Body of pancreas (tissue), 4 donors: ENCODE data around the gene P2RY4. TPM values are rescaled to one million over a fixed set of nuclear protein-coding genes. Genes with fewer than 3 reads are reported as not detected.
"Not testable (repeated sequence)": the region's sequence is repeated elsewhere in the genome, so short reads cannot be mapped to it uniquely, and the experiment has no call there.

Source experiments
- ATAC-seq: fragments of 150-250 bp; one replicate; pipeline ENCODE4 v1.9.1; 2016
- DNase-seq, 4 donors: peaks; one replicate each; pipeline ENCODE4 v3.0.0-alpha.2; 2019
- H3K27ac ChIP-seq, 4 donors: fragments of 200-600 bp; sonication (generic); 1 replicate in 3 of 4; 2 replicates in 1 of 4; pipeline versions ENCODE4 v1.5.1 to v1.6.1; 2016 to 2019; ENCODE audit warnings: mild to moderate bottlenecking in 1 of 4, mixed read lengths in 1 of 4, moderate library complexity in 1 of 4
- H3K27me3 ChIP-seq, 2 donors: fragments of 200-600 bp; sonication (generic); one replicate each; pipeline ENCODE4 v1.6.0; 2016; ENCODE audit warnings: mild to moderate bottlenecking in 1 of 2
- H3K36me3 ChIP-seq, 2 donors: fragments of 200-600 bp; sonication (generic); replicated peaks in 1 of 2; 2 replicates each; pipeline ENCODE4 v1.5.1; 2016; ENCODE audit warnings: low read depth in 2 of 2; ENCODE audit not compliant: insufficient read depth in 1 of 2
- H3K4me1 ChIP-seq: fragments of 200-600 bp; sonication (generic); one replicate; pipeline ENCODE4 v1.6.0; 2016
- H3K4me3 ChIP-seq, 2 donors: fragments of 200-600 bp; sonication (generic); 1 replicate in 1 of 2; 2 replicates in 1 of 2; pipeline ENCODE4 v1.5.1; 2016 to 2019
- H3K9me3 ChIP-seq, 3 donors: fragments of 200-600 bp; sonication (generic); 1 replicate in 2 of 3; 2 replicates in 1 of 3; pipeline ENCODE4 v1.5.1; 2016
- CTCF ChIP-seq, 7 experiments: fragments of 450-650 bp in 4 of 7; fragments of 200-600 bp in 3 of 7; sonication (generic) in 3 of 7; IDR thresholded peaks; one replicate each; pipeline ENCODE4 v1.5.1; 2016 to 2019; ENCODE audit warnings: antibody characterized with exemption in 7 of 7
- POLR2A ChIP-seq, 3 donors: fragments of 450-650 bp; IDR thresholded peaks; one replicate each; pipeline ENCODE4 v1.6.1; 2016; ENCODE audit warnings: antibody characterized with exemption in 3 of 3, mild to moderate bottlenecking in 2 of 3
- WGBS, 2 donors: methylation state at CpG; one replicate each; pipeline ENCODE4 v1.1.5; 2017; 5-methylcytosine and 5-hydroxymethylcytosine counted together
- intact Hi-C: fragments of 100-400 bp; cut with DNase I; formaldehyde crosslinking; loops from one replicate; pipeline ENCODE4 v1.15.1; 2023
- total RNA-seq, 2 donors: library from RNA; depleted of rRNA; stranded (reverse); fragments of >200 nt; gene quantifications; one replicate each; pipeline ENCODE4 v1.1.0, GENCODE V29; 2016

Gene P2RY4
- total RNA-seq, 2 donors from 2014 or later, result 1.3 TPM; not detected in 1

- H3K27me3 ChIP-seq, result no peaks in the 10 kb centered on the region
- peak overlapping the region in 3 of 4 donors; percentile 26 to 68 (median 57) for H3K27ac ChIP-seq
- no peaks in the 10 kb centered on the region for H3K36me3 ChIP-seq
- no peak for ATAC-seq
- intact Hi-C loops, result no loop called here
- WGBS, 2 donors, result 30% methylated on average over 5 to 11 of the region's 11 CpGs
- peaks cover 12% of the 10 kb centered on the region for H3K4me1 ChIP-seq
- H3K9me3 ChIP-seq, result no peaks in the 10 kb centered on the region
- no peak for TF ChIP-seq POLR2A (IDR thresholded peaks at IDR 0.05)
- no peak for TF ChIP-seq CTCF (IDR thresholded peaks at IDR 0.05)
- peak overlapping the region in 1 of 2 donors; percentile 32 for H3K4me3 ChIP-seq
- no peak for DNase-seq
These were observed 29.3 kb upstream of the P2RY4 start for GRCh38 chrX:70289168-70289792.

GRCh38 chrX:70281951-70282350 is 21.9 kb upstream of the P2RY4 start, which contains the start of gene RAB41:
TSS of gene RAB41 (plus strand) at chrX:70282172. CDS start at chrX:70282218, 46 bp downstream.
- WGBS, 2 donors, result 95 to 98% methylated on average over 7 to 21 of the region's 21 CpGs

GRCh38 chrX:70280573-70280972 is 20.6 kb upstream of the P2RY4 start:
- Histone ChIP-seq H3K9me3 (no peaks in the 10 kb centered on the region), H3K27ac (no peak overlapping the region), H3K4me3 (no peak overlapping the region), H3K27me3 (no peaks in the 10 kb centered on the region), H3K36me3 (no peaks in the 10 kb centered on the region), H3K4me1 (no peaks in the 10 kb centered on the region)
- ATAC-seq (no peak), DNase-seq (no peak)
- TF ChIP-seq POLR2A (IDR thresholded peaks at IDR 0.05) (no peak), CTCF (IDR thresholded peaks at IDR 0.05) (no peak)
- WGBS, 2 donors, result 83 to 100% methylated on average over 2 of the region's 3 CpGs
- intact Hi-C loops, result no loop called here

More at GRCh38 chrX:70281951-70282350, 21.9 kb upstream of the P2RY4 start, which contains the start of gene RAB41:
- H3K4me3 ChIP-seq, result no peak within 1 kb of the TSS
- H3K4me1 ChIP-seq, result no peaks in the 10 kb centered on the region
- no peaks in the 10 kb centered on the region for H3K36me3 ChIP-seq
- DNase-seq (no peak), ATAC-seq (no peak)
- TF ChIP-seq POLR2A (IDR thresholded peaks at IDR 0.05) (no peak), CTCF (IDR thresholded peaks at IDR 0.05) (no peak)
- intact Hi-C loops, result no loop called here
- no peak within 1 kb of the TSS for H3K27ac ChIP-seq
- no peaks in the 10 kb centered on the region for H3K9me3 ChIP-seq
- no peaks in the 10 kb centered on the region for H3K27me3 ChIP-seq

- Histone ChIP-seq H3K4me3 (no peak overlapping the region), H3K27me3 (no peaks in the 10 kb centered on the region), H3K9me3 (no peaks in the 10 kb centered on the region), H3K4me1 (no peaks in the 10 kb centered on the region), H3K27ac (no peak overlapping the region), H3K36me3 (no peaks in the 10 kb centered on the region)
- intact Hi-C loops, result no loop called here
- 74 to 98% methylated on average over 3 of the region's 3 CpGs for WGBS, 2 donors
- ATAC-seq (no peak), DNase-seq (no peak)
- TF ChIP-seq POLR2A (IDR thresholded peaks at IDR 0.05) (no peak), CTCF (IDR thresholded peaks at IDR 0.05) (no peak)
These were observed 19.1 kb upstream of the P2RY4 start for GRCh38 chrX:70279081-70279480.

GRCh38 chrX:70274029-70274428 is 14.0 kb upstream of the P2RY4 start:
- ATAC-seq, intact Hi-C loops: not testable (repeated sequence)

More at GRCh38 chrX:70274029-70274428, 14.0 kb upstream of the P2RY4 start:
- not testable (repeated sequence) for DNase-seq, H3K27me3 ChIP-seq, H3K4me1 ChIP-seq, H3K27ac ChIP-seq, H3K9me3 ChIP-seq, H3K4me3 ChIP-seq, H3K36me3 ChIP-seq
- 74 to 82% methylated on average over 5 to 7 of the region's 7 CpGs for WGBS, 2 donors
